Hematopoietic multipotent progenitor cell treated with erythropoietin and hydrocortisone succinate and interleukin-3 and kit ligand, for 8 days (in vitro differentiated cells): Measurements from ENCODE around the gene TDRD9.
A peak's percentile ranks its signal among the peaks of the same experiment; 100 is the strongest.
"Not testable (repeated sequence)": the region's sequence is repeated elsewhere in the genome, so short reads cannot be mapped to it uniquely, and the experiment has no call there.

Experiments used
- DNase-seq: peaks from one replicate; pipeline ENCODE4 v3.0.0-alpha.2; 2015

Gene TDRD9

DNA sequence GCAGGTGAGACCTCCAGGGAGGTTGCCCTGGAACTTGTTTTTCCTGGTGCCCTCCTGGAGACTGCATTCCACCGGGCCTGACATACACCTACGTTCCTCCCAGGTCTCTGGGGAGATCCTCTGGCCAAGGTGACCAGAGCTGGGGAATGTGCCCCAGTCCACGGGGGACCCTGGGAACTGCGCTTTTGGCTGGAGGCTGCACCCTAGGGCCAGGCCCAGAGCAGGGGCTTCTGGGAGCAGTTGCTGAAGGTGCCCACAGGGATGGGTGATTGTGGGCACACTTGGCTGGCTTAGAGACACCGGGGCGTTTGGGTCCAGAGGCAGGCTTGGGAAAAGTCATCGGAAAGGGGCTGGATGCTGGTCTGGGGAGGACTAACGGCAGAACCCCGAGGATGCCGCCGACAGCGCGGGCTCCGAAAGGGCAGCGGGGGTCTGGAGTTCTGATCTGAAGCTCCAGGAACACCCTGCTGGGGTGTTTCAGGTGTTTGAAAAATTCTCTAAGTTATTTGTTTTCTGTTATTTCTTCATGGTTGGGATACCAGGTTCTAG, 36.5 kb upstream of the TDRD9 start:
- no peak for DNase-seq

DNA sequence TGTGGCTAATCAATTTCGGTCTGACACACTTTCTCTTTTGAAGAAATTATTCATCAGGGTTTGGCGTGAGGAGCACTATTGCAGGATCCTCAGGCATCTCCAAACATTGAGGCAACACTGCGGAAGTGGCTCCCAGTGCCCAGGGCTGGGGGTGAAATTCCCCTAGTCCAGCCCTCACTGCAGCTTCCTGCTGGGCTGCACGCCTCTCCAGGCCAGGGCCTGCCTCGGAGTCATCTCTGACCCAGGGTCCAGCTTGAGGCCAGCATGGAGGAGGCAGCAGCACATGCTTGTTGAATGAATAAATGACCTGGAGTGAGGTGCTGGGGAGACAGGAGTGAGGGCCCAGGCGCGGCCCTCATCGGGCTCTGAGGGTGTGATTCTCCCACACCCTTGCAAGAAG, 36.0 kb upstream of the TDRD9 start:
- DNase-seq: no peak

- no peak for DNase-seq
Measured at GRCh38 chr14:103894034-103894722, 34.1 kb upstream of the TDRD9 start.

GRCh38 chr14:103894723-103895059, 33.6 kb upstream of the TDRD9 start:
- DNase-seq: no peak

- DNase-seq: no peak
Measured at GRCh38 chr14:103896578-103896977, 31.7 kb upstream of the TDRD9 start.

DNA sequence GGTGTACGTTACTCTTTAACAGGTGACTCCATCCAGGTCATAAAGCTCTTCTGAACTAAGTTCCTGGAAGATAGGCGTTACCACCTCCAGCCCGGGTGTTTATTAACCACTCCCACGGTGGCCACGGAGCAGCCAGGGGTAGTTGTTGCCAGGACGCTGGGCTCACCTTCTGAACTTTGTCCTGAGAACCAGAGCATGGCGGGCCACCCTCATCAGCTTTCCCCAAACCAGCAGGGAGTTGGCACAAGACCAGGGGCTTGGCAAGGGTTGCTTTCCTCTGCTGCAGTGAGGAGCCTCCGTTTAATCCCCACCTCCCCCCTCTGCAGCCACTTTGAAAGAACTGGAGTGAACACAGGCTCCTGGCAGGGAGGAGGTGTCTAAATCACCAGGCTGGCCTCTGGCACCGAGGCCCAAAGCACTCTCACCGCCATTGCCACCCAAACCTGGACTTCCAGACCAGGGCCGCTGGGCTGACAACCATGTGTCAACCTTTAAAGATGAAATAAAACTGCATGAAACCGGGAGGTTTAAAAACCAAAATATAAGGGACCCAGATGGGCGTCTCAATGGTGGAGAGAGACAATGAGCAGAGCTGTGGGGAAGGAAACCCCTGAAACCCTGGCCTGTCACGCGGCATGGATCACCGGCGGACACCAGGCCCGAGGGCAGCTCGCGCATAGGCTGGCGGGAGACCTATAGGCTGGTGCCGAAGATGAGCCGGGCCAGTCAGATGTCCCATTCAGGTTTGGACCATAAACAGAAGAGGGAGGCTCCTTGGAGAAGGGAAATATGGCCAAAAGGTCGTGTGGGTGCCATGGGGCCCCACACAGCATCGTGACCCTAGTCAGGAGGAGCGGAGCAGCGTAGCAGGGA, 30.9 kb upstream of the TDRD9 start:
- DNase-seq: no peak

DNA sequence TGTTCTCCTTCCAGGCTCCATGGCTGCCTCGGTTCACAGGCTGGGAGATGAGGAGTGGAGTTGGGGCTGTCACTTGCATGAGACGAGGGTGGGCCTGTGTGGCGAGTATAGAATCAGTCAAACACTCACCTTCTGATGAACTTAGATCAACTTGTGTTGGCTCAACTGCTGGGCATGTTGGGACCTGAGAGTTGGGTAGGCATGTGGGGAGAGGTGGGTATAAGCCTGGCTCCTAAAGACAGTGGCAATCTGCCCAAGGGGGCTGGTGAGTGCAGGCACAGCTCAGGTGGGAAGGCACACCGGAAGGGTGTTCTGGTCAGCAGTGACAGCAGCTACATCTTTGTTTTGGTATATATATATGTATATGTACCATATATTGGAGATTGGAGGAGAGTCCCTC, 30.1 kb upstream of the TDRD9 start:
- no peak for DNase-seq

DNA sequence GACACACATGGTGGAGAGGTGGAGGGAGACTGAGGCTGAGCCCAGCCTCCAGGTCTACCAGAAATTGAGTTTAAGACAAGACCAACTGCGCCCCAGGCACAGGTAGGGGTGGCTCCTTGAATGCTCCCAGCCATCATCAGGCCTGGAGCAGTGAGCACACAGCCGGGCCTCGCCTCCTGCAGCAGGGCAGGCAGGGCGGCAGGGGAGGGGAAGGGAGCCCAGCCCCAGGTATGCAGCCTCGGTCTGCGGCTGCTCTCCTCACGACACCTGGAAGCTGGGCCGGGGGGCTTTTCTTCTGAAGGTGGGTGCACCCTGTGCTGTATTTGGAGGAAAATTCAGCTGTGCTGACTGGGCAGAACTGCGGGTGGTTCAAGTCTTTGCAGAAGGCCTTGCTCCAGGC, 29.5 kb upstream of the TDRD9 start:
- DNase-seq: no peak

GRCh38 chr14:103899316-103899715, 28.9 kb upstream of the TDRD9 start:
- DNase-seq: no peak

- DNase-seq: no peak
Measured at GRCh38 chr14:103899833-103900232, 28.4 kb upstream of the TDRD9 start.

DNA sequence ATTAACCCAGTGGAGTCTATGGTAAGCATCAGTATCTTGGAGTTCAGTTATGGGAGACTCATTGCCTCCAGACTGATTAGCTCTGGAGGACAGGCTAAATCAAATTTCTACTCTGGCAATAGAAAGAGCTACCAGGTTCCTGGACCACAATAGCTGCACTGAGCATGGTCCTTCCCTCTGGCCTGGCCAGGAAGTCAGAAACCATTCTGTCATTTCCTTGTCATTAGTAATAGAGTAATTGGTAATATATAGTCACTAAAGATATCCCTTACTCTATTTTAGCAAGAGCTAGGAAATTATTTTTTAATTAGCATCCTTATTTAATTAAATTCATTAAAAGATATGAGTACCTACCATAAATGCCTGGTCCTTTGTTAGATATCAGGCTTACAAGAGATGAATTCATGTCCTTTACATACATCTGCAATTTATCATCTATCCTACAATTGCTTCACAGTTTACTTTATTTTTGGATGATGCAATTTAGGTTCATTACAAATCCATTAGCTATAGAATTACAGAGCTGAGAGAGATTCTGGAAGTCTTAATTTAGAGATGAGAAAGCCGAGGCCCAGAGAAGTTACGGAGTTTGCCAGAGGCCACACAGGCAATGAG, 23.7 kb upstream of the TDRD9 start:
- no peak for DNase-seq

DNA sequence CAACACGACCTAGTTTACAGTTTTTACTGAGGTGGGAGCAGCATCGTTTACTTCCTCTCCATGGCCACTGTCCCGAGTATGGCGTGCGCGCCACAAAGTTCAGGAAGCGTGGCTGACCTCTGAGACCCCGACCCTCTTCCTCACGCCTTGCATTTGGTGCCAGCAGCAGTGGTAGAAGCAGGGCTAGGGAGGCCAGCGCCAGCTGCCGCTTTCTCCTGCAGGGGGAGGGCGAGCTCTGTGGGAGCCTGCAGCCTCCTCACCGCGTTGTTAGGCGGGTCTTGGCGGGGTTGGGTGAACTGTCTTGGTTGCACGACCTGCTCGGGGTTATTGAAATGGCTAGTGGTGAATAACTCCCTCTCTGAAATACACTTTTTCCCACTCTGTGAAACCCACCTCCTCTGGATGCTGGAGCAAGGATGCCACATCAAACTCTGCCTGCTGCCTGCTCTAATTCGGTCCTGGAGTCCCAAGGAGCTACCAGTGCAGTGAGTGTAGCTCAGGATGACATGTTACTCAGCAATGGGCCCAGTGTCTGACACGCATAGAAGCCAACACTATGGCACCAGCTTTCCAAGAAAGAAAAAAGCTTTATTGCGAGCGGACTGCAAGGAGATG, 22.3 kb upstream of the TDRD9 start:
- peak; percentile 45 for DNase-seq

GRCh38 chr14:103908580-103908979, 19.7 kb upstream of the TDRD9 start:
- no peak for DNase-seq

- DNase-seq: no peak
Measured at GRCh38 chr14:103909531-103910261, 18.6 kb upstream of the TDRD9 start.

- peak; percentile 78 for DNase-seq
Measured at GRCh38 chr14:103910262-103910935, 17.9 kb upstream of the TDRD9 start.

- DNase-seq: no peak
Measured at GRCh38 chr14:103910984-103911383, 17.3 kb upstream of the TDRD9 start.

DNA sequence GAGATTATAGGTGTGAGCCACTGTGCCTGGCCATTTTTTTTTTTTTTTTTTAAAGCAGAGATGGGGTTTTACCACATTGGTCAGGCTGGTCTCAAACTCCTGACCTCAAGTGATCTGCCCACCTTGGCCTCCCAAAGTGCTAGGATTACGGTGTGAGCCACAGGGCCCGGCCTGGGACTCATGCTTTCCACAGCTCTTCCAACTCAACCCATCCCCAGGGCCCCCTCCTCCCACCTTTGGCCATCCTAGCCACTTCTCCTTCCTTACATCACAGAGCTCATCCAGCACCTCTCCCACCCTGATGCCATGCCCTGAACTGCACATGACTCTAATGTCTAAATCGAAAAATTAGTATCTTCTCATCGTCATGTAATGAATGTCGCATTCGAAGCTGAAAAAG, 12.6 kb upstream of the TDRD9 start:
- DNase-seq: no peak

GRCh38 chr14:103916636-103917262, 11.5 kb upstream of the TDRD9 start:
- DNase-seq: no peak

DNA sequence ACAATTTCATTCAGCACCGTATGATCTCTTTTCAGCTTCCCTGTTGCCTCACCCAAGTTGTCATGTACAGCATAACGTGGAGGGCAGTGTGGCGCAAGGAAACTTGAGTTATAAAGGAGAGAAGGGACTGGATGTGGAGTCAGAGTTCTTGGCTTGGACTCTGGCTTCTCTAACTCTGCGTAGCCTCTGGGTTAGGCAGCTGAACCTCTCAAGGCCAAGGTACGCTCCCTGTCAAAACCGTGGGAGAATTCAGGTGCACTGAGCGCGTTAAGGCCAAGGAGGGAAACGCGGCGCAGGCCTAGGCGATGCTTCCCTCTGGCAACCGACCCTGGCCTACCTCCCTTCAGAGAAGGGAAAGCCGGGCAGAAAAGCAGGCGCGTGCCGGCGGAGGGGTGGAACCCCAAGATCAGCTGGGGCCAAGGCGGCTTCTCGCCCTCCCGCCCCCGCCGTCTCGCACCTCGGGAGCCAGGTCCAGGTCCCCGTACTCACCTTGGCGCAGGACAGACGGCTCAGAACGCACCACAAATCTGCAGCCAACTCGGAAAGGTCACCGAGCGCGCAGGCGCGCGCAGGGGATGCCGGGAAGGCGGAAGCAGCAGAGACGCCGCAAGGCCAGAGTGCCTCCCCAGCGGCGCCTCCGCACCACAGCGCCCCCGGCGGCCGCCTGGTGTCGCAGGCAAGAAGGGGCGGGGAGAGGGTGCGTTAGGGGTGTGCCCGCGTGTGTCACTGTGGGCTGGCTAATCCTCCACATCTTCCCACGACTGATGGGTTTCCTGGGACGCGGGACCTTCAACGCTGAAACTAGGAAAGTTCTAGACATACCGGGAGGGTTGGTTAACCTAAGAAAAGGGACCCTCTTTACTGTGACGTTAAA, 7.0 kb upstream of the TDRD9 start:
- peak; percentile 91 for DNase-seq

GRCh38 chr14:103921855-103922200, 6.4 kb upstream of the TDRD9 start:
- DNase-seq: not testable (repeated sequence)

DNA sequence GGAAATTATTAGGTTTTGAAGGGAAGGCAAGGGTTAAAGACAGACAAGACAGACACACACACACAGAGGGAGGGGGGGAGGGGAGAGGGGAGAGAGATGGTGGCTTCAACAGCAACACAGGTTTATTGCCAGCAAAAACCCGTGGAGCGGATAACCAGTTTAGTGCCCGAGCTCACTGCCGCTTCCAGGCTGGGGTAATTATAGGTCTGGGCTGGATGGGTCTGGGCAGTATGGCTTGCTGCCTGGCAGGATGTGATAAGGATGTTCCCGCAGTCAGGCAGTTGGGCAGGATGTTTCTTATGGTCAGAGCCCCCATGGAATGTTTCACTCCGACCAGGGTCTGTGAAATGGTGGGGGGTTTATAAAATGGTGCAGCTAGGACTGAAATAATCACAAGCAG, 4.4 kb upstream of the TDRD9 start:
- peak; percentile 91 for DNase-seq
